Measurements from ENCODE around the gene PAX5.
A peak's percentile ranks its signal among the peaks of the same experiment; 100 is the strongest.

Gene PAX5

DNA sequence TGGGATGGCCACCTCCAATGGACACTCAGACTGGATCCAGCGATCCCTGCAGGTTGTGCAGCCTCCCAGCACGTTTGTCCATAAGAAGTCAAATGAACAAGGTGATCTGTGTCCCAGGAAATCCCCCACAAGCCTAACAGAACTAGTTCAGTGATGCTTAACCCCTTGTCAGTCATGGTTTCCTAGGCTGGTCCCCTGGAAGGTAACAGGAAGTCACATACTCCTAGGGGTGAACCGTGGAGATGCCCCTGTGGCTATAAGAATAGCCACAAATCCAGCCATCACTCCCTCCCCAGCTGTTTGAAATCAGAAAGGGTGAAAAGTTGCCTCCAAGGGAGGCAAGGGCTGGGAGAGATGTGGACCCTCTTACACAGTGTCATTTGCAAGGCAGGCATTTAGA lies 22.5 kb downstream of the PAX5 start:
- DNase-seq = no peak

GRCh38 chr9:37010976-37011375 lies 23.1 kb downstream of the PAX5 start:
- DNase-seq = no peak

- no peak for DNase-seq
These were observed 23.9 kb downstream of the PAX5 start for GRCh38 chr9:37010180-37010579.

GRCh38 chr9:37007295-37007694 lies 26.8 kb downstream of the PAX5 start:
- no peak for DNase-seq

DNA sequence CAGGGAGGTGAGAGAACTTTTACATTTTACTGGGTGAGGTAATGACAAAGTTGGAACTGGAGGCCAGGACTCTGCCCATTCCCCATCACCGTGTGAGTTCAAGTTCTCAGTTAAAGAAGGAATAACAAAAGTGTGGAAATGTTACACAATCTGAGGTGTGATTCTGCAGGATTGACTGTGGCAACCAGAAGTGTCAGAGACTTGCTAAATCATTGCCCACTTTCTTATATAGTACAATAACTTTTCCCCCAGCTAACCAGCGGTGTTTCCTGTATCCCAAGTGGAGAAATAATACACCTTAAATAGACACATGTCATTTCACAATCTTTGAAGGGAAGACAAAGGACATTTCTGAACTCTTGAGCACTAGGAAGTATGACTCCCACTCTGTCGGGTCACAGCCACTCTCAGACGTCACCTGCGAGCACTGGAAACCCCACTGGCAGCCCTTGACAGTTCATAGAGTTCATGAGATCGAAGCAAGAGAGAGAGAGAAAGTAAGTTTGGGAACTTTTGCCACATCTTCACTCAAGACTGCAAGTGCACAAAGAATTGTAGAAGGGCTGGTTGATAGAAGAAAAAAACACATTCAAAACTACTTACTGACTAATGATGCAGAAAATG lies 28.4 kb downstream of the PAX5 start:
- DNase-seq = no peak

- DNase-seq = no peak
These were observed 29.6 kb downstream of the PAX5 start for GRCh38 chr9:37004424-37004935.

- DNase-seq = no peak
These were observed 31.5 kb downstream of the PAX5 start for GRCh38 chr9:37002413-37003217.

DNA sequence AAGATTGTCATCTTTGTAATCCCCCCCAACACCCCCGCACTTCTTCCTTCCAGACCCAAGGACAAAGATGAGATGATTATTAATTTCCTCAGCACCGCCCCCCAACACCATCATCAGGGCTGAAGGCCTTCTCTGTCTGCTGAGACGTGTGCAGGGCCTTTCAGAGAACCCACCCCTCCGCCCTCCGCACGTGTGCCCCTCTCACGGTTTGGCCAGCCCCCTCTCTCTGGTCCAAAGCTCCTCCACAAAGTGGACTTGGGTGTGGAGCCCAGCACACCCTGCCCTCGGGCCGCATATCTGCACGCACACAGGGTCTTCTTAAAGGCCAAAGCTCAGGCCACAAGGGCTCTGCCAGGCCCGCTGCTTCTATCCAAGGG lies 32.0 kb downstream of the PAX5 start:
- no peak for DNase-seq

DNA sequence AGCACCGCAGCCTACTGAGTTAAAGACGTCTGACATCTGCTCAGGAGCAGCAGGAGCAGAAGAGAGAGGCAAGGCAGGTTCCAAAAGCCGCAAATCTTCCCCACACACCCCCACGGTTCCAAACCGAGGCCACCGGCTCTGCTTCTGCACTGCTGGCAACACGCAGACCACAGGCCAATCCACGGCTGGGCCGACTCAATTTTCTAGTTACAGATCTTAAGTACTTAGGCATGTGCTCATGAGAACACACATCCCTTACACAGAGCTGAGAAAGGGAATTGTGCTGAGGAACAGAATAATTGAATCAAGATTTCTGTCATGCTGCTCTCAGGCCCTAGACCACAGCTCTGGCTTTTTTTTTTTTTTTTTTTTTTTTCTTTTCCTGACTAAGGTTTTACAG lies 32.6 kb downstream of the PAX5 start:
- no peak for DNase-seq

- no peak for DNase-seq
These were observed 34.2 kb downstream of the PAX5 start for GRCh38 chr9:36999728-37000333.

- no peak for DNase-seq
These were observed 36.7 kb downstream of the PAX5 start for GRCh38 chr9:36997414-36997813.

- DNase-seq = no peak
These were observed 37.4 kb downstream of the PAX5 start for GRCh38 chr9:36996706-36997086.

GRCh38 chr9:36995927-36996705 lies 38.0 kb downstream of the PAX5 start:
- DNase-seq = peak; percentile 76

GRCh38 chr9:36993933-36994764 lies 39.9 kb downstream of the PAX5 start:
- DNase-seq = no peak

GRCh38 chr9:36992501-36993316 lies 41.4 kb downstream of the PAX5 start:
- DNase-seq = no peak

DNA sequence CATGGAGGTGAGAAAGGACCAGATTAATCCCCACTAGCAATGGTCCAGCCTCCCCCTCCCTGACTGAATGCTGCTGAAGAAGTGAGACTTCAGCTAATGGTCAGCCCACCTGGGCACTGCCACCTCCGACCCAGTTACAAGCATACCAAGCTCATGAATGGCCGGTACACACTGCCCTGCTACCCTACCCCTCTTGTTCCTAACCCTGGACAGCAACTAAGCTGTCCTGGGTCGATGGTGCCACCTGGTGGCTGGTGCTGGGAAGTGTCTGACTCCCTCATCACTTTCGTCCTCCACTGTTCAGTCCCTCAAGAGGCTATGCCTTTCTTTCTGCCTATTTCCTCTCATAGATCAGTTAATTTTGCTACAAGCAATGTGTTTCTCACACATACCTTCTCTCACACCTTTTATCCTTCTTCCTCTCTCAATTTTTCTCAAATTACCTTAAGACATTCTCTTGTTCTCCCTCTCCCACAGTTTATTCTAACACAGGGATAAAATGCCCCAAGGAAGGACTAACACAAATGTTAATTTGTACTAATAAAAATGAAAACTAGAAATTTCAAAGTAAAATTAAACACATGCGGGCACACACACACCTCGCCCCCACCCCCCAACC lies 42.4 kb downstream of the PAX5 start:
- peak; percentile 33 for DNase-seq

- no peak for DNase-seq
These were observed 45.2 kb downstream of the PAX5 start for GRCh38 chr9:36988848-36989247.

DNA sequence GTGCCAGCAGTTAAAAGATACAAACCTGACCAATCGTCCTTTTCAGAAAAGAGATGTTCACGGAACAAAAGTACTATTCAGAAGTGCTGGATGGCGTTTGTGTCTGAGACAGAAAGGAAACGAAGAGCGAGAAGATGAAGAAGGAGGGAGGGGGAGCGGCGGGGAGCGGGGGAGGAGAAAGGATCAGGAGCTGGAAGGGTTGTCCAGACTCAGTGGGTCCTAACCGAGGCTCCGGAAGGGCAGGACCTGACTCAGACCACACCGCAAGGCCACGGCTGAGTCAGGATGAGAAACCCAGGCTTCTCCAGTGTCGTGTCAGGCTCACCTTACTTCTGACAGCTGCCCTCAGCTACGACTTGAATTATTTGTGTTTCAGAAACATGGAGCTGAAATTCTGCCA lies 46.2 kb downstream of the PAX5 start:
- DNase-seq = no peak

GRCh38 chr9:36987409-36987808 lies 46.7 kb downstream of the PAX5 start:
- DNase-seq = no peak

- DNase-seq = no peak
These were observed 47.3 kb downstream of the PAX5 start for GRCh38 chr9:36986468-36987408.

All from NCI-H146 (cell line).